ENCODE data around the gene KRT84. TPM values are rescaled to one million over a fixed set of nuclear protein-coding genes. Genes with fewer than 3 reads are reported as not detected.

KRT84 gene
- total and polyA plus RNA-seq, 9 of the 15 experiments (the other 6 are each of a cell fraction or from before 2014, with no cell fraction given), result not detected

- intact Hi-C loops (cut with micrococcal nuclease), result no loop called here
- in situ Hi-C loops (cut with MboI), result loop anchor here (10.0 kb wide), 1 partner anchor 765 kb away; the partner anchor contains the start of genes CSAD and ZNF740
- FAIRE-seq, result no peak
- no peak for TF ChIP-seq HNRNPK (IDR thresholded peaks at IDR 0.05; ENCODE audit: low read depth, low read length, poor library complexity, severe bottlenecking)
- no peak for TF ChIP-seq KHSRP (IDR thresholded peaks at IDR 0.05)
- no peak for TF ChIP-seq FOXM1 (IDR thresholded peaks at IDR 0.05; ENCODE audit: low read depth)
- no peak for TF ChIP-seq FOXM1 (CRISPR knock-in tag; IDR thresholded peaks at IDR 0.05; ENCODE audit: low read depth)
- no peak for TF ChIP-seq MXI1 (IDR thresholded peaks at IDR 0.05; ENCODE audit: low read depth, low read length)
- no peak for TF ChIP-seq CHD1 (IDR thresholded peaks at IDR 0.05; ENCODE audit: low read length)
- no peak for TF ChIP-seq MAX (CRISPR knock-in tag; IDR thresholded peaks at IDR 0.05)
- no peak for TF ChIP-seq ZNF436 (CRISPR knock-in tag; IDR thresholded peaks at IDR 0.05)
- TF ChIP-seq HNRNPUL1 (IDR thresholded peaks at IDR 0.05; ENCODE audit: low read length), result no peak
- TF ChIP-seq CREB3L1 (IDR thresholded peaks at IDR 0.05; ENCODE audit: borderline replicate concordance, low read depth), result no peak
- no peak for TF ChIP-seq ZEB2 (IDR thresholded peaks at IDR 0.05)
- no peak for TF ChIP-seq CTCFL (IDR thresholded peaks at IDR 0.05; ENCODE audit: borderline replicate concordance, insufficient read depth, low read depth, low read length, poor library complexity, severe bottlenecking)
- TF ChIP-seq ZNF778 (CRISPR knock-in tag; IDR thresholded peaks at IDR 0.05), result no peak
- no peak for TF ChIP-seq ZNF184 (CRISPR knock-in tag; IDR thresholded peaks at IDR 0.05)
- no peak for TF ChIP-seq STAT5A (IDR thresholded peaks at IDR 0.05; ENCODE audit: borderline replicate concordance, low read length)
- no peak for TF ChIP-seq GTF3C2 (IDR thresholded peaks at IDR 0.05; ENCODE audit: borderline replicate concordance, extremely low read depth, insufficient read length)
Measured at GRCh38 chr12:52419656-52420055, 34.2 kb upstream of the KRT84 start.

More at GRCh38 chr12:52419656-52420055, 34.2 kb upstream of the KRT84 start:
- Histone ChIP-seq H3K4me3 (no peak overlapping the region), H3K79me2 (ENCODE audit: control insufficient read depth, insufficient read depth, low read length) (no peaks in the 10 kb centered on the region), H4K20me1 (replicated peaks; ENCODE audit: control insufficient read depth, insufficient read depth, low read length) (peaks cover 7% of the 10 kb centered on the region; the same call in 1 of the 2 replicates), H3K27ac (ENCODE audit: extremely low read depth, low read depth, low read length) (no peak overlapping the region), H3K9me1 (ENCODE audit: control insufficient read depth, insufficient read depth, low read length) (peaks cover 3% of the 10 kb centered on the region), H3K4me2 (ENCODE audit: insufficient read depth, low read length) (no peak overlapping the region), H3K36me3 (ENCODE audit: control insufficient read depth, insufficient read depth, low read length) (no peaks in the 10 kb centered on the region), H3K4me1 (replicated peaks in 1 of 2; ENCODE audit: control insufficient read depth in 2 of 2, insufficient read depth in 2 of 2, low read length in 2 of 2) (no peaks in the 10 kb centered on the region), H3K9ac (ENCODE audit: insufficient read depth in 1 of 2, low read depth in 2 of 2, low read length in 2 of 2) (no peak overlapping the region), H3K27me3 (ENCODE audit: control insufficient read depth in 2 of 2, insufficient read depth in 2 of 2, low read length in 2 of 2) (peaks cover 0 to 30% of the 10 kb centered on the region in 2 experiments; a peak in 2 of 5 replicates), H3K9me3 (replicated peaks; ENCODE audit: control insufficient read depth, insufficient read depth, low read depth, low read length) (no peaks in the 10 kb centered on the region), H2AFZ (ENCODE audit: low read depth, low read length) (no peak overlapping the region)
- ChIA-PET POLR2A (no interaction called here), CTCF (ENCODE audit: low intra/inter-chr PET ratio) (no interaction called here)
- 0% methylated on average over 1 of the region's 1 CpG for WGBS (ENCODE audit: insufficient coverage, low coverage, missing lambda C conversion rate)
- BruUV-seq (replicated peaks), result no TSS peak
- ATAC-seq, result no peak
- no peak for DNase-seq (ENCODE audit: extremely low read depth in 1 of 4, low spot score in 3 of 4)
